Upper lobe of right lung (tissue), 1 donor: Measurements from ENCODE around the gene CST4. TPM values are rescaled to one million over a fixed set of nuclear protein-coding genes. Genes with fewer than 3 reads are reported as not detected.

Source experiments
- ATAC-seq: fragments of 200-7000 bp; cut with Tn5 transposase; one replicate; pipeline ENCODE4 v1.9.1; 2020; ENCODE audit warnings: mild to moderate bottlenecking, moderate library complexity
- DNase-seq: peaks from one replicate; pipeline ENCODE4 v3.0.0-alpha.2; 2020
- H3K27ac ChIP-seq: fragments of 200-600 bp; one replicate; pipeline ENCODE4 v1.8.0; 2022
- H3K27me3 ChIP-seq: fragments of 200-600 bp; one replicate; pipeline ENCODE4 v1.8.0; 2022; ENCODE audit warnings: mild to moderate bottlenecking
- H3K36me3 ChIP-seq: fragments of 200-600 bp; one replicate; pipeline ENCODE4 v1.8.0; 2022
- H3K4me1 ChIP-seq: fragments of 200-600 bp; one replicate; pipeline ENCODE4 v1.8.0; 2022
- H3K4me3 ChIP-seq: fragments of 200-600 bp; one replicate; pipeline ENCODE4 v1.8.0; 2022; ENCODE audit warnings: mild to moderate bottlenecking
- H3K9me3 ChIP-seq: fragments of 200-600 bp; one replicate; pipeline ENCODE4 v1.8.0; 2022
- intact Hi-C: fragments of 100-400 bp; cut with DNase I; formaldehyde crosslinking; loops from one replicate; pipeline ENCODE4 v1.11.0; 2022
- total RNA-seq: library from RNA; stranded (reverse); fragmentation: NEBNext Ultra II Directional; extraction: Animal tissue kit (Norgen Biotek cat#: 25700); gene quantifications from one replicate; pipeline ENCODE4 v1.2.1, GENCODE V29; 2021
- TF ChIP-seq, protein P1 (sequence below): fragments of 200-600 bp; IDR thresholded peaks from one replicate; pipeline ENCODE4 v1.8.0; 2022; ENCODE audit warnings: antibody characterized with exemption
- donor health status: DM: no; HTN: yes; CAD: no; lungs with severe emphysema.

The CST4 gene
- total RNA-seq, 1 donor from 2014 or later = not detected

DNA sequence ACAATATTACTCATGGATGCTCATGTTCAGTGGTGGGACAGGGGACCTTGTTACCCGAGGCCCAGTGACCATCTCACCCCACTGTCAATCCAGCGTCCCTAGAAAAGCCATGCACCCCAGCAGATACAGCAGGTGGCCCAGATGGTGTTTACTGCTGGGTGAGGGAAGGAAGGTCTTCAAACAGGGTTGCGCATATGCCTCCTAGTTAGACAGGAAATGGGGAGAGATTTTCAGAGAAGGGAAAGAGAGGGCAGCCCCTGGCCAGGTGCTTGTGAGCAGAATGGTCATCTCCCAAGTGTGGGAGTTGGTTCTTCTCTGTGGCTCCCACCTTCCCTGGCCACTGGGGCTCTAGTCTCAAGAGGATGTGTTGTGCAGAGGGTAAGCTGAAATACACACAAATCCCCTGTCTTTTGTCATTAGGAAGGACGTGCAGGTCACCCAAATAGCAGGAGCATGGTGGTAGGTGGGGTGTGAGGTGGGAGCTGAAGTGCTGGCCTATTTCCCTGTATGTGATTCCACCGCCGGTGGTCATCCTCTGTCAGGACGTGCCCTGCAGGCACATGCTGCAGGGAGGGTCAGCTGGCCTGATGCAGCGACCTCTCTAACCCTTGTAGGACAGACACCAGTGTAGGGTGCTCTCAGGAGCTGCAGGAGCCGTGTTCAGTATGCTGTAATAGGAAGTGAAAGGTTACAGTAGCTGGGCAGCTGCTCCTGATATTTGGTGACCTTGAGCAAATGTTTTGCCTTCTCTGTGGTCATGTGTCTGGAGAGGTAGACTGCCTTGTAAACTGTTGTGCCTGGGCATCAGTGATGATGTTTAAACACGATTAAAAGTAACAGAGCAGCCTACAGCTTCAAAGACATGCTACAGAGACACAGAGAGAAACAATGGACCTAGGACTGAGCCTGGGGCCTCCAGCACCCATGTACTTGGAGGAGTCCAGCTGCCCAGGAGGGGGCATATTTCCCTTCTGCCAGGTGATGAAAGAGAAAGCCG, 47.9 kb downstream of the CST4 start:
- ATAC-seq (no peak), DNase-seq (no peak)
- H3K36me3 ChIP-seq = no peaks in the 10 kb centered on the region
- intact Hi-C loops = no loop called here
- peaks cover 23% of the 10 kb centered on the region for H3K4me1 ChIP-seq
- no peak overlapping the region for H3K27ac ChIP-seq
- no peak overlapping the region for H3K4me3 ChIP-seq
- TF ChIP-seq, protein P1, sequence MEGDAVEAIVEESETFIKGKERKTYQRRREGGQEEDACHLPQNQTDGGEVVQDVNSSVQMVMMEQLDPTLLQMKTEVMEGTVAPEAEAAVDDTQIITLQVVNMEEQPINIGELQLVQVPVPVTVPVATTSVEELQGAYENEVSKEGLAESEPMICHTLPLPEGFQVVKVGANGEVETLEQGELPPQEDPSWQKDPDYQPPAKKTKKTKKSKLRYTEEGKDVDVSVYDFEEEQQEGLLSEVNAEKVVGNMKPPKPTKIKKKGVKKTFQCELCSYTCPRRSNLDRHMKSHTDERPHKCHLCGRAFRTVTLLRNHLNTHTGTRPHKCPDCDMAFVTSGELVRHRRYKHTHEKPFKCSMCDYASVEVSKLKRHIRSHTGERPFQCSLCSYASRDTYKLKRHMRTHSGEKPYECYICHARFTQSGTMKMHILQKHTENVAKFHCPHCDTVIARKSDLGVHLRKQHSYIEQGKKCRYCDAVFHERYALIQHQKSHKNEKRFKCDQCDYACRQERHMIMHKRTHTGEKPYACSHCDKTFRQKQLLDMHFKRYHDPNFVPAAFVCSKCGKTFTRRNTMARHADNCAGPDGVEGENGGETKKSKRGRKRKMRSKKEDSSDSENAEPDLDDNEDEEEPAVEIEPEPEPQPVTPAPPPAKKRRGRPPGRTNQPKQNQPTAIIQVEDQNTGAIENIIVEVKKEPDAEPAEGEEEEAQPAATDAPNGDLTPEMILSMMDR = no peak
- H3K9me3 ChIP-seq = no peaks in the 10 kb centered on the region
- H3K27me3 ChIP-seq = no peaks in the 10 kb centered on the region

DNA sequence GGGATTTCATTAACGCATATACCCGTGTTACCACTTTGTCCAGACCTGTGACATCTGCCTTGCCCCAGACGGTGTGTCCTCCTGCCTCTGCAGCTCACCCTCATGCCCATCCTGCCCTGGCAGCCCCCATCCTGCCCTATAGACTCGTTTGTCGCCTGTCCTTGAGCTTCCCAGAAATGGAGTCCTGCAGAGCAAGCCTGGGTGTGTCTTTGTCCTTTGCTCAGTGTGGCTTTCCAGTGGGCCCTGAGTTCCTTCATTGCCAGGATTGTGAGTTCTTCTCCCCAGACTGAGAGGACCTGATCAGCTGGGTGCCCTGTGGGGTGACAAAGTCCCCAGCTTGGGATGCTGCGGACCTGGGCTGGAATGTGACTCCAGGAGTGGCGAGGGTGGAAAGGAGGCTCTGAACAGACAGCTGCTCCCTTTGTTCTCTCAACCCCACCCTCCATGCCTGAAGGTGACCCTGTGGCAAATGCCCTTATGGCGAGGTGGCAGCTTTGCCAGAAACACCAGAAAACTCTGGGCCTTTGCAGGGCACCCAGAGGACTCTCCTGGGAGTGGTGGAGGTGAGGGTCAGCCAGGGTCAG, 48.7 kb downstream of the CST4 start:
- Histone ChIP-seq H3K36me3 (no peaks in the 10 kb centered on the region), H3K27me3 (no peaks in the 10 kb centered on the region), H3K4me3 (no peak overlapping the region), H3K4me1 (peaks cover 28% of the 10 kb centered on the region), H3K27ac (no peak overlapping the region), H3K9me3 (no peaks in the 10 kb centered on the region)
- TF ChIP-seq, protein P1 = no peak
- ATAC-seq (no peak), DNase-seq (no peak)
- intact Hi-C loops = no loop called here

- Histone ChIP-seq H3K27me3 (no peaks in the 10 kb centered on the region), H3K27ac (no peak overlapping the region), H3K36me3 (no peaks in the 10 kb centered on the region), H3K4me3 (no peak overlapping the region), H3K4me1 (peaks cover 28% of the 10 kb centered on the region), H3K9me3 (no peaks in the 10 kb centered on the region)
- DNase-seq = no peak
- intact Hi-C loops = no loop called here
- TF ChIP-seq, protein P1 = no peak
- ATAC-seq = no peak
These were observed 49.3 kb downstream of the CST4 start for GRCh38 chr20:23639490-23639958.

DNA sequence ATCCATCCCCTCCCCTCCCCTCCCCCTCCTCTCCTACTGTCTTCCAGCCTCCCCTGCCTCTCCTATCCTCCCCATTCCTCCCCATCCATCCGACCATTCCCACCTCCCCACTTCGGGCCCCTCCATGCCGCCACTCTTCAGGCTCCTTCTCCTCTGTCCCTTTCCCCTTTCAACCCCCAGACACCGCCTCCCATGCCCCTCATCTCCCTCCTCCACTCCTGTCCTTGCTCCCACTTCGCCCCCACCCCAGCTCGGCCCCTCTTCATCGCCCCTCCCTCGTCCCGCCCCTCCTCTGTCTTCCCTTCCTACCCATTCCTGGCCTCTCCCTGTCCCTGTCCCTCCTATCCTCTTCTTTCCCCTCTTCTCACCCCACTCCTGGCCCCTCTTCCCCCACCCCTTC, 50.5 kb downstream of the CST4 start:
- TF ChIP-seq, protein P1 = no peak
- intact Hi-C loops = no loop called here
- Histone ChIP-seq H3K36me3 (peaks cover 10% of the 10 kb centered on the region), H3K27me3 (no peaks in the 10 kb centered on the region), H3K4me3 (no peak overlapping the region), H3K9me3 (no peaks in the 10 kb centered on the region), H3K4me1 (peaks cover 28% of the 10 kb centered on the region), H3K27ac (no peak overlapping the region)
- ATAC-seq (no peak), DNase-seq (no peak)

- peak within 1 kb of the TSS; percentile 96 for H3K27ac ChIP-seq
- H3K27me3 ChIP-seq = no peaks in the 10 kb centered on the region
- H3K4me1 ChIP-seq = peaks cover 25% of the 10 kb centered on the region
- DNase-seq (peak; percentile 96), ATAC-seq (peak; percentile 93)
- H3K9me3 ChIP-seq = no peaks in the 10 kb centered on the region
- peaks cover 18% of the 10 kb centered on the region for H3K36me3 ChIP-seq
- TF ChIP-seq, protein P1 = no peak
- intact Hi-C loops = no loop called here
- peak within 1 kb of the TSS; percentile 90 for H3K4me3 ChIP-seq
These were observed 51.3 kb downstream of the CST4 start, which contains the start of gene CST3 for GRCh38 chr20:23637282-23638221. TSS of gene CST3 (minus strand) at chr20:23637955. CDS start at chr20:23637862, 93 bp downstream.
